Pancreas (tissue), 10 donors: ENCODE data around the gene GABRA5. TPM values are rescaled to one million over a fixed set of nuclear protein-coding genes. Genes with fewer than 3 reads are reported as not detected.

Source experiments
- ATAC-seq, 4 donors: fragments of 200-7000 bp; cut with Tn5 transposase; one replicate each; pipeline versions ENCODE4 v1.8.0 to v1.9.1; 2020; ENCODE audit warnings: mild to moderate bottlenecking in 4 of 4, moderate library complexity in 4 of 4
- DNase-seq, 6 donors: peaks; one replicate each; pipeline ENCODE4 v3.0.0-alpha.2; 2020
- FAIRE-seq: peaks from 2 replicates; lab custom pipeline; 2012; peaks lifted over from hg19 to GRCh38; lab: Jason Lieb, UNC
- H3K27ac ChIP-seq, 4 donors: fragments of 200-600 bp; sonication (generic); 1 replicate in 3 of 4; 2 replicates in 1 of 4; pipeline versions ENCODE4 v1.5.0 to v1.8.0; 2020
- H3K27me3 ChIP-seq, 4 donors: fragments of 200-600 bp; one replicate each; pipeline ENCODE4 v1.8.0; 2021
- H3K36me3 ChIP-seq, 3 donors: fragments of 200-600 bp; sonication (generic) in 1 of 3; one replicate each; pipeline versions ENCODE4 v1.5.0 to v1.8.0; 2020 to 2021
- H3K4me1 ChIP-seq, 3 donors: fragments of 200-600 bp; one replicate each; pipeline ENCODE4 v1.8.0; 2021
- H3K4me3 ChIP-seq, 4 donors: fragments of 200-600 bp; sonication (generic) in 2 of 4; one replicate each; pipeline versions ENCODE4 v1.5.0 to v1.8.0; 2020 to 2021
- H3K9me3 ChIP-seq, 4 donors: fragments of 200-600 bp; one replicate each; pipeline ENCODE4 v1.8.0; 2021
- CTCF ChIP-seq, 4 donors: fragments of 200-600 bp; sonication (generic) in 3 of 4; IDR thresholded peaks; one replicate each; pipeline versions ENCODE4 v1.5.0 to v1.8.0; 2021; ENCODE audit warnings: antibody characterized with exemption in 4 of 4
- WGBS, 2 donors: extraction: QIAGEN DNeasy Blood & Tissue Kit; methylation state at CpG; one replicate each; pipeline ENCODE4 v1.1.7; 2013; 5-methylcytosine and 5-hydroxymethylcytosine counted together
- intact Hi-C, 3 donors: fragments of 100-400 bp; cut with DNase I; formaldehyde crosslinking; loops; one replicate each; pipeline versions ENCODE4 v1.11.1 to v1.14.2; 2022
- polyA plus RNA-seq, 2 donors: library from polyadenylated mRNA; stranded (reverse); fragments of 200-250 nt; gene quantifications; one replicate each; pipeline ENCODE4 v1.2.3, GENCODE V29; 2013
- total RNA-seq, 6 donors: library from RNA; stranded (reverse); fragmentation: NEBNext Ultra II Directional in 4 of 6; extraction: Animal tissue kit (Norgen Biotek cat#: 25700) in 4 of 6; gene quantifications; one replicate each; pipeline versions ENCODE4 v1.2.1 to v1.2.4, GENCODE V29; 2021 to 2023
- donor health status: healthy with polysubstance abuse.
- donor health status: DM: no; HTN: no; CAD: no; lungs with moderate emphysema.
- donor health status: DM: no; HTN: no; CAD: no.
- donor health status: control.
- donor health status: control.
- donor health status: Bipolar disorder and iron deficiency.
- donor health status: DM: yes; HTN: yes; CAD: no.
- donor health status: DM: no; HTN: no; CAD: no.
- donor health status: DM: no; HTN: no; CAD: no.
- donor health status: DM: yes; HTN: yes; CAD: no.

GABRA5 gene
- total and polyA plus RNA-seq, 8 donors: 0.16 to 0.52 (median 0.28) TPM; not detected in 4

GRCh38 chr15:26972636-26973035 is 105.8 kb downstream of the GABRA5 start:
- ATAC-seq: no peak
- WGBS, 2 donors: 40 to 62% methylated on average over 2 of the region's 2 CpGs
- intact Hi-C loops: no loop called here
- no peak for TF ChIP-seq CTCF (IDR thresholded peaks at IDR 0.05)
- H3K4me3 ChIP-seq: no peak overlapping the region
- H3K4me1 ChIP-seq: no peaks in the 10 kb centered on the region
- no peak for FAIRE-seq
- H3K9me3 ChIP-seq: no peaks in the 10 kb centered on the region
- no peak for DNase-seq
- peaks cover 0 to 10% (median 0%) of the 10 kb centered on the region in 4 donors for H3K27me3 ChIP-seq
- no peak overlapping the region for H3K27ac ChIP-seq
- H3K36me3 ChIP-seq: no peaks in the 10 kb centered on the region

GRCh38 chr15:26974120-26974780 is 107.4 kb downstream of the GABRA5 start:
- Histone ChIP-seq H3K9me3 (no peaks in the 10 kb centered on the region), H3K27ac (no peak overlapping the region), H3K27me3 (peaks cover 0 to 14% (median 0%) of the 10 kb centered on the region in 4 donors), H3K4me1 (no peaks in the 10 kb centered on the region), H3K4me3 (no peak overlapping the region), H3K36me3 (no peaks in the 10 kb centered on the region)
- intact Hi-C loops: no loop called here
- WGBS, 2 donors: 10 to 12% methylated on average over 9 of the region's 9 CpGs
- TF ChIP-seq CTCF (IDR thresholded peaks at IDR 0.05): no peak
- DNase-seq: no peak
- ATAC-seq: no peak
- FAIRE-seq: no peak

- H3K9me3 ChIP-seq: no peaks in the 10 kb centered on the region
- H3K4me3 ChIP-seq: no peak overlapping the region
- intact Hi-C loops: no loop called here
- DNase-seq: no peak
- TF ChIP-seq CTCF (IDR thresholded peaks at IDR 0.05): no peak
- no peak for FAIRE-seq
- no peak overlapping the region for H3K27ac ChIP-seq
- peaks cover 0 to 10% (median 0%) of the 10 kb centered on the region in 4 donors for H3K27me3 ChIP-seq
- 67 to 85% methylated on average over 4 of the region's 4 CpGs for WGBS, 2 donors
- no peaks in the 10 kb centered on the region for H3K36me3 ChIP-seq
- H3K4me1 ChIP-seq: no peaks in the 10 kb centered on the region
- ATAC-seq: no peak
Measured at GRCh38 chr15:26981492-26981891, 114.6 kb downstream of the GABRA5 start.

GRCh38 chr15:26983822-26984221 is 117.0 kb downstream of the GABRA5 start:
- Histone ChIP-seq H3K27ac (no peak overlapping the region), H3K36me3 (no peaks in the 10 kb centered on the region), H3K27me3 (peaks cover 0 to 7% (median 0%) of the 10 kb centered on the region in 4 donors), H3K9me3 (no peaks in the 10 kb centered on the region), H3K4me3 (no peak overlapping the region), H3K4me1 (no peaks in the 10 kb centered on the region)
- ATAC-seq (no peak), DNase-seq (no peak), FAIRE-seq (no peak)
- no peak for TF ChIP-seq CTCF (IDR thresholded peaks at IDR 0.05)
- intact Hi-C loops: no loop called here
- WGBS, 2 donors: 51 to 67% methylated on average over 8 of the region's 8 CpGs

GRCh38 chr15:26985050-26985449 is 118.2 kb downstream of the GABRA5 start:
- 75 to 83% methylated on average over 4 of the region's 4 CpGs for WGBS, 2 donors
- no peak for TF ChIP-seq CTCF (IDR thresholded peaks at IDR 0.05)
- no peak overlapping the region for H3K4me3 ChIP-seq

More at GRCh38 chr15:26985050-26985449, 118.2 kb downstream of the GABRA5 start:
- DNase-seq: no peak
- no peak for FAIRE-seq
- Histone ChIP-seq H3K36me3 (no peaks in the 10 kb centered on the region), H3K9me3 (no peaks in the 10 kb centered on the region), H3K27me3 (no peaks in the 10 kb centered on the region), H3K27ac (no peak overlapping the region), H3K4me1 (no peaks in the 10 kb centered on the region)
- intact Hi-C loops: no loop called here
- no peak for ATAC-seq
